ENCODE data around the gene LYST.

- TF ChIP-seq CTCF (IDR thresholded peaks at IDR 0.05) (no peak), POLR2A (IDR thresholded peaks at IDR 0.05) (no peak)
These were observed 203.1 kb downstream of the LYST start for GRCh38 chr1:235663628-235664027.
